Stomach (tissue), 4 donors: ENCODE data around the gene C1orf35.

Source experiments
- EP300 ChIP-seq: sonication (generic); formaldehyde crosslinking; IDR thresholded peaks from one replicate; pipeline ENCODE4 v1.6.1; 2017; ENCODE audit warnings: antibody characterized with exemption
- POLR2A ChIP-seq, 4 donors: fragments of 450-650 bp; IDR thresholded peaks; one replicate each; pipeline ENCODE4 v1.6.1; 2016; ENCODE audit warnings: antibody characterized with exemption in 4 of 4, control low read depth in 2 of 4, mild to moderate bottlenecking in 1 of 4, moderate library complexity in 1 of 4
- POLR2AphosphoS5 ChIP-seq, 3 donors: sonication (generic); formaldehyde crosslinking; IDR thresholded peaks; one replicate each; pipeline ENCODE4 v1.6.1; 2016; ENCODE audit warnings: antibody characterized with exemption in 3 of 3
- TF ChIP-seq, protein P1 (sequence below), 7 experiments: fragments of 450-650 bp in 4 of 7; fragments of 200-600 bp in 3 of 7; sonication (generic) in 3 of 7; IDR thresholded peaks; one replicate each; pipeline ENCODE4 v1.5.1; 2016 to 2019; ENCODE audit warnings: antibody characterized with exemption in 7 of 7, control low read depth in 2 of 7, mild to moderate bottlenecking in 1 of 7

DNA sequence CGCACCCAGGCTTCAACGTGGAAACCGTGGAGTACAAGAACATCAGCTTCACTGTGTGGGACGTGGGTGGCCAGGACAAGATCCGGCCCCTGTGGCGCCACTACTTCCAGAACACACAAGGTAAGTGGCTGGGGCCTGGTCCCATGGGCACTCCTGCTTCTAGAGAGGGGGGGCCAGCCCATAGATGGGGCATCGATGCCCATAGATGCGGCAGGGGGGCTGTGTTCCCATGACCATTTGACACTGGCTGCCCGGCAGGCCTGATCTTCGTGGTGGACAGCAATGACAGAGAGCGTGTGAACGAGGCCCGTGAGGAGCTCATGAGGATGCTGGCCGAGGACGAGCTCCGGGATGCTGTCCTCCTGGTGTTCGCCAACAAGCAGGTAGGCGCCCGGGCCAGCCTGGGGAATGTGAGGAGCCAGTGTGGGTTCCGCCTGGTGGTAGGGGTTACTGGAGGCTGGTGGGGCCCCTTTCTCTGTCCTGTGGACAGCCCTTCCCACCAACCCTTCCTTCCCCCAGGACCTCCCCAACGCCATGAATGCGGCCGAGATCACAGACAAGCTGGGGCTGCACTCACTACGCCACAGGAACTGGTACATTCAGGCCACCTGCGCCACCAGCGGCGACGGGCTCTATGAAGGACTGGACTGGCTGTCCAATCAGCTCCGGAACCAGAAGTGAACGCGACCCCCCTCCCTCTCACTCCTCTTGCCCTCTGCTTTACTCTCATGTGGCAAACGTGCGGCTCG is 5.6 kb downstream of the C1orf35 start:
- TF ChIP-seq, protein P1, sequence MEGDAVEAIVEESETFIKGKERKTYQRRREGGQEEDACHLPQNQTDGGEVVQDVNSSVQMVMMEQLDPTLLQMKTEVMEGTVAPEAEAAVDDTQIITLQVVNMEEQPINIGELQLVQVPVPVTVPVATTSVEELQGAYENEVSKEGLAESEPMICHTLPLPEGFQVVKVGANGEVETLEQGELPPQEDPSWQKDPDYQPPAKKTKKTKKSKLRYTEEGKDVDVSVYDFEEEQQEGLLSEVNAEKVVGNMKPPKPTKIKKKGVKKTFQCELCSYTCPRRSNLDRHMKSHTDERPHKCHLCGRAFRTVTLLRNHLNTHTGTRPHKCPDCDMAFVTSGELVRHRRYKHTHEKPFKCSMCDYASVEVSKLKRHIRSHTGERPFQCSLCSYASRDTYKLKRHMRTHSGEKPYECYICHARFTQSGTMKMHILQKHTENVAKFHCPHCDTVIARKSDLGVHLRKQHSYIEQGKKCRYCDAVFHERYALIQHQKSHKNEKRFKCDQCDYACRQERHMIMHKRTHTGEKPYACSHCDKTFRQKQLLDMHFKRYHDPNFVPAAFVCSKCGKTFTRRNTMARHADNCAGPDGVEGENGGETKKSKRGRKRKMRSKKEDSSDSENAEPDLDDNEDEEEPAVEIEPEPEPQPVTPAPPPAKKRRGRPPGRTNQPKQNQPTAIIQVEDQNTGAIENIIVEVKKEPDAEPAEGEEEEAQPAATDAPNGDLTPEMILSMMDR (IDR thresholded peaks at IDR 0.05), result no peak
- TF ChIP-seq EP300 (no peak), POLR2A (IDR thresholded peaks at IDR 0.05) (no peak), POLR2AphosphoS5 (IDR thresholded peaks at IDR 0.05) (no peak)
